Right lobe of liver (tissue), 4 donors: ENCODE data around the gene FAM53A.

ENCODE experiments used
- POLR2A ChIP-seq: fragments of 450-650 bp; IDR thresholded peaks from one replicate; pipeline ENCODE4 v1.6.1; 2017; ENCODE audit warnings: antibody characterized with exemption, mild to moderate bottlenecking
- TF ChIP-seq, protein P1 (sequence below), 4 donors: fragments of 200-600 bp in 3 of 4; fragments of 450-650 bp in 1 of 4; IDR thresholded peaks; one replicate each; pipeline versions ENCODE4 v1.5.1 to v1.8.0; 2016 to 2022; ENCODE audit warnings: antibody characterized with exemption in 4 of 4, mild to moderate bottlenecking in 2 of 4
- donor health status: DM: no; HTN: no; CAD: no.
- donor health status: DM: no; HTN: no; CAD: no.
- donor health status: DM: no; HTN: yes; CAD: no.

DNA sequence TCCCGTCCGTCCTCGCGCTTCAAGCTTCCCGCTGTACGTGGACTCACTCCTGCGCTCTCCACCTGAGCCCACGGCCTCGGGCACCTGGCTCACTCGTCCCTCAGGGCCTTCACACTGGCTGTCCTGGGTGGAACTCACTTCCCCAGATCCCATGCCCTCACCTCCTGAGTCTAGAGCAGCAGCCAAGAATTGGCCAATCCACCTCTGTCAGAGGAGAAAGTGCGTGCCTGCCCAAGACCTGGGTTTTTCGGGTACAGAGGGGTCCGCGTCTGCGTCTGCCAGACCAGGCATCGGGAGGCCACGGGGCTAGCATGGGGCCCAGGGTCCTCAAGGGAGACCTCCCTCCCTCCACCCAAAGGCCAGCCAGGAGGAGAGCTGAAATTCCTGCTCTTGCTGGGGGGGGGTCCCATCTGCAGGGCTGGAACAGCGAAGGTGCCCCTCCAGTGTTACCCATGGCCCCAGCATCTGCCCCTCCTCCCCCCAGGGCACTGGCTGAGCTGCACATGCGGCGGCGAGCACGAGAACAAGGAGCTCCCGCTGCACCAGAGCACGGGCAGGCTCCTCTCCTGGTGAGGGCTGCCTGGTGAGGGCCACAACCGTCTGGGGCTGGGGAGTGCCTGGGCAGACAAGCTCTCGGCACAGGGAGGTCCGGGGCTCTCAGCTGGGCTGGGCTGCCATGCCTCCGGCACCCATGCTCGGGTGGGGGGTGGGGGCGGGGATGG, 47.5 kb downstream of the FAM53A start:
- no peak for TF ChIP-seq POLR2A
- TF ChIP-seq, protein P1, sequence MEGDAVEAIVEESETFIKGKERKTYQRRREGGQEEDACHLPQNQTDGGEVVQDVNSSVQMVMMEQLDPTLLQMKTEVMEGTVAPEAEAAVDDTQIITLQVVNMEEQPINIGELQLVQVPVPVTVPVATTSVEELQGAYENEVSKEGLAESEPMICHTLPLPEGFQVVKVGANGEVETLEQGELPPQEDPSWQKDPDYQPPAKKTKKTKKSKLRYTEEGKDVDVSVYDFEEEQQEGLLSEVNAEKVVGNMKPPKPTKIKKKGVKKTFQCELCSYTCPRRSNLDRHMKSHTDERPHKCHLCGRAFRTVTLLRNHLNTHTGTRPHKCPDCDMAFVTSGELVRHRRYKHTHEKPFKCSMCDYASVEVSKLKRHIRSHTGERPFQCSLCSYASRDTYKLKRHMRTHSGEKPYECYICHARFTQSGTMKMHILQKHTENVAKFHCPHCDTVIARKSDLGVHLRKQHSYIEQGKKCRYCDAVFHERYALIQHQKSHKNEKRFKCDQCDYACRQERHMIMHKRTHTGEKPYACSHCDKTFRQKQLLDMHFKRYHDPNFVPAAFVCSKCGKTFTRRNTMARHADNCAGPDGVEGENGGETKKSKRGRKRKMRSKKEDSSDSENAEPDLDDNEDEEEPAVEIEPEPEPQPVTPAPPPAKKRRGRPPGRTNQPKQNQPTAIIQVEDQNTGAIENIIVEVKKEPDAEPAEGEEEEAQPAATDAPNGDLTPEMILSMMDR (IDR thresholded peaks at IDR 0.05): no peak
